WERI-Rb-1 (cell line): ENCODE data around the gene RIMBP2.

ENCODE experiments used
- DNase-seq: peaks from one replicate; pipeline ENCODE4 v3.0.0-alpha.2; 2020
- H3K27ac ChIP-seq: fragments of 250-450 bp; sonication (Bioruptor Pico); 2 replicates; pipeline ENCODE4 v1.5.1; 2020; ENCODE audit warnings: mild to moderate bottlenecking, moderate library complexity
- H3K27me3 ChIP-seq: fragments of 250-450 bp; sonication (Bioruptor Pico); 2 replicates; pipeline ENCODE4 v1.5.1; 2021; ENCODE audit warnings: mild to moderate bottlenecking, low read depth, moderate library complexity; ENCODE audit not compliant: insufficient read depth, severe bottlenecking
- H3K36me3 ChIP-seq: fragments of 250-450 bp; sonication (Bioruptor Pico); 2 replicates; pipeline ENCODE4 v1.5.1; 2020; ENCODE audit warnings: mild to moderate bottlenecking, moderate library complexity
- H3K4me3 ChIP-seq: 2 replicates; pipeline ENCODE4 v1.5.1; 2011; ENCODE audit warnings: low read depth, mild to moderate bottlenecking, control low read depth, low read length
- H3K9me3 ChIP-seq: fragments of 250-450 bp; sonication (Bioruptor Pico); 2 replicates; pipeline ENCODE4 v1.5.1; 2021; ENCODE audit warnings: mild to moderate bottlenecking, moderate library complexity; ENCODE audit not compliant: severe bottlenecking
- CTCF ChIP-seq: IDR thresholded peaks from 2 replicates; pipeline ENCODE4 v1.5.1; 2011; ENCODE audit warnings: low read depth, mild to moderate bottlenecking, control low read depth, inconsistent platforms, low read length

RIMBP2 gene

DNA sequence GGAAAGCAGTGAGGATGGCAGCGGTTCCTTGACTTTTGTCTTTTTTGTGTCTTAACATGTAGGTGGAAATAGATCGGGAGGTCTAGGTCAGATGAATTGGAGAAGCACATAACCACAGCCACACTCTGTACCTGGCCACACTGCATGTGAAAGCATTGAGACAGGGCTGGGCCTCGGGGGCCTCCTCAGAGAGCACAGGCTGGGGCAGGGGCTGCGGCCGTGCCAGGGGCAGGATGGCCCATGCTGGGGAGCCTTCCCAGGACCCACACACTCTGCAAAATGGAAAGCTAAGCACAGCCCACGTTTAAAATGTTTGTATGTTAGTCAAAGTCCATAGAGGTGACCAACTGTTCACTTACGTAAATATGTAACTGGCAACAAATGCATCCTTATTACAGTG is 301.7 kb downstream of the RIMBP2 start:
- H3K9me3 ChIP-seq, result no peaks in the 10 kb centered on the region
- H3K36me3 ChIP-seq, result no peaks in the 10 kb centered on the region
- DNase-seq, result no peak
- no peaks in the 10 kb centered on the region for H3K27me3 ChIP-seq
- no peak overlapping the region for H3K4me3 ChIP-seq
- H3K27ac ChIP-seq, result no peak overlapping the region
- TF ChIP-seq CTCF, result no peak

DNA sequence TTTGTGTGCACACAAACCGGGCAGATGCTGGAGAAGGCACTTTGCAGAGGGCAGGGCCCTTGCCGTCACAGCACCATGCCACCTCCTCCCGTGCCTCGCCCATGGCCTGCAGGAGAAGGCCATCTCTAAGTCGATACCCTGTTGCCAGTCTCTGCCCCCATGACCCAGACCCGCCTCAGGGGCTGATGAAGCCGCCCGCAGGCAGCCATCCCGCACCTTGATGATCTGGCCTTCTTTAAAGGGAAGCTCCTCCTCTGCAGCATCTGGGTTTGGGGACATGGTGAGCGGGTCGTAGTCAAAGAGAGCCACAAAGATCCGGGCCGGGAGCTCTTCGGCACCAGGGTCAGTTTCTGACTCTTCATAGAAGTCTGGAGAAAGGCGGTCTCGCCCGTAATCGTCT is 302.2 kb downstream of the RIMBP2 start:
- Histone ChIP-seq H3K4me3 (no peak overlapping the region), H3K36me3 (no peaks in the 10 kb centered on the region), H3K9me3 (no peaks in the 10 kb centered on the region), H3K27ac (no peak overlapping the region), H3K27me3 (no peaks in the 10 kb centered on the region)
- no peak for TF ChIP-seq CTCF
- no peak for DNase-seq

- TF ChIP-seq CTCF, result no peak
- Histone ChIP-seq H3K9me3 (no peaks in the 10 kb centered on the region), H3K4me3 (no peak overlapping the region), H3K27me3 (no peaks in the 10 kb centered on the region), H3K36me3 (no peaks in the 10 kb centered on the region), H3K27ac (no peak overlapping the region)
- no peak for DNase-seq
Observed at GRCh38 chr12:130412384-130412783, 303.7 kb downstream of the RIMBP2 start.

GRCh38 chr12:130405332-130405731 is 310.8 kb downstream of the RIMBP2 start:
- no peak for TF ChIP-seq CTCF
- Histone ChIP-seq H3K36me3 (no peaks in the 10 kb centered on the region), H3K27ac (no peak overlapping the region), H3K9me3 (no peaks in the 10 kb centered on the region), H3K27me3 (no peaks in the 10 kb centered on the region), H3K4me3 (no peak overlapping the region)
- DNase-seq, result no peak

- peak; percentile 37 for DNase-seq
- H3K4me3 ChIP-seq, result no peak overlapping the region
- H3K27me3 ChIP-seq, result no peaks in the 10 kb centered on the region
- no peak overlapping the region for H3K27ac ChIP-seq
- TF ChIP-seq CTCF, result peak; percentile 40; the same call in 1 of the 2 replicates
- H3K36me3 ChIP-seq, result no peaks in the 10 kb centered on the region
- H3K9me3 ChIP-seq, result no peaks in the 10 kb centered on the region
Observed at GRCh38 chr12:130401703-130402102, 314.4 kb downstream of the RIMBP2 start.

DNA sequence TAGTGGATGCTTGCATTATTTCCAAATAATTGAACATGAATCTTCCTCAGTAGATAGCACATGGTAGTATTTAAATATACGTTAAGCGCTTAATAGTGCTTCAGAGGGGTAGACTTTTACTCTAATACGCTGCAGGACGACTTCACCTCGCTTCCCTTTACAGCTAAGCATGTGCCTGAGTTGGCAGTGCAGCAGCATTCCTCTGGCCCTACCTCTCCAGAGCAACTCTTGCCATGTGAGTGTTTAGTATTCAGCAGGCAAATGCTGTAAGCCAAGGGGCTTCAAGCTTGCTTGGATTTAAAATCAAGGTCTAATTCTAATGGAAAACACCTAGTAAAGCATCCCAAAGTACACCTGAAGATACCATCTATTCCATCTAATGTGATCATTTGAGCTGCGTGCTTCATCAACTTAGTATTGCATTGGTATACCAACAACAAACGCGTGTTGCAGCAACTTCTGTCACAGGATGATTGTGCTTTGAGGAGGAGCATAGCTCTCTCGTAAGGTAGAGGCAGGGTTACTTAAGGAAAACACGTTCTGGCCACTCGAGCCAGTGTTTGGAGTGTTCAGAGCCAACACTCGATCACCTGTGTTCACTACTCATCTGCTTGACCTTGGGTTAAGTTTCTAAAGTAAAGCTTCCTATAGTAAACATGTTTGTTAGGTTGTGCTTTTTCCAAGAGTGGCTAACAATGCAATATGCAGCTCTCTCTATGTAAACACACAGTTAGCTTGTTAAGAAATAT is 317.8 kb downstream of the RIMBP2 start:
- TF ChIP-seq CTCF, result no peak

More for the DNA sequence above, 317.8 kb downstream of the RIMBP2 start:
- no peak overlapping the region for H3K27ac ChIP-seq
- H3K9me3 ChIP-seq, result no peaks in the 10 kb centered on the region
- H3K27me3 ChIP-seq, result no peaks in the 10 kb centered on the region
- no peak overlapping the region for H3K4me3 ChIP-seq
- no peaks in the 10 kb centered on the region for H3K36me3 ChIP-seq
- DNase-seq, result no peak
